Stimulated activated naive CD4-positive, alpha-beta T cell treated with Interleukin-2 at 50 U/mL for 16 hours (primary cell): ENCODE results near the gene ADGRB3.
"Not testable (repeated sequence)": the region's sequence is repeated elsewhere in the genome, so short reads cannot be mapped to it uniquely, and the experiment has no call there.

Experiments used
- DNase-seq: peaks from one replicate; lab custom pipeline; 2025; lab: John Stamatoyannopoulos, UW

The ADGRB3 gene

DNA sequence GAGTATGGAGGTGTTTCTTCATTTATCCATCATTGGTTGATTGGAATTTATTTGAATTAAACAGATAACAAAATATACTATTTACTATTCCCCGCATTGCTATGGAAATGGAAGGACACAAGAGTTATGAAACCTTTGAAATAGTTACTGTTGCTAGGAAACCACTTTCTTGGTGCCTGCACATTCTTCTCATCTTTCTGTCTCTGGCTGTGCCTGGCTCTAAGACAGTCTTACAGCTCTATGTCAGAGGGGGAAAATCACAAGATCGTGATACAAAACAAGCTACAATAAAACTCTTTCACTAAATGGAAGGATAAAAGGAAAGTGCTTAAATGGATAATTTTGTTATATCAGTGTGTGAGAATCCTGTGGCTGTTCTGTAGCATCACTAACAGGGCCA is 708.8 kb downstream of the ADGRB3 start:
- DNase-seq = no peak

DNA sequence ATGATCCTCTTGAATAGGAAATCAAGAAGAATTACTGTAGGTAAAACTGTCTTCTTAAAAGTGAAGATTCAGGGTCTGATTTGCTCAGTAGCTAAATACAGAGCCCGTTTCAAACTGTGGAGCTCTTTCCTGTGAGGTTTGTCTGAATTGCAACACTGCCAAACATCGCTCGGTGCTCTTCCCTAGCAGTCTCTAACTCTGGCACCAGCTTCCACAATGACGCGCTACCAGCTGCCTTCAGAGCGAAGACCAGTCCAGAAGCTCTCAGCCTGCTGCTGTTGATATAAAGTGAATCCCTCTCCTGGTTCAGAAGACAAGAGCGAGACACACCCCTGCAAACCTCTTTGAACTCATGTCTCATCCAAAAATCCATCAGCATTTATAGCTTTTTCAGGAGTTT is 714.7 kb downstream of the ADGRB3 start:
- DNase-seq = no peak

DNA sequence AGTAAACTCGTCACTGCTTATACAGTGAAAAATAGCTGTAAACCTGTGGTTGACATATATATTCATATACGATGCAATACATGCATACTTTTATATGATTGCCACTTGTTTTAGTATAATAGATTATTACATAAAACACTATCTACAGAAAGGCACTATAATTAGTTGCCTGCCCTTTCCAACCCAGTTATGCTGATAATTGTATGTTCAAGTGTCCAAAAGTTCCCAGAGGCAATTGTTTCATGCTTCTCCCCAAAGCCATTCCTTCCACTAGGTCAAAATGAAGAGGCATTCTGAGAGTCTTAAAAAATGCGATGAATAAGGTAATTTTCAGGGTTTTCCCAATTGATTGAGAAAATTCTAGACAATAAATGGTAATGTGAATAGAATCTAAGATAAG is 727.1 kb downstream of the ADGRB3 start:
- no peak for DNase-seq

DNA sequence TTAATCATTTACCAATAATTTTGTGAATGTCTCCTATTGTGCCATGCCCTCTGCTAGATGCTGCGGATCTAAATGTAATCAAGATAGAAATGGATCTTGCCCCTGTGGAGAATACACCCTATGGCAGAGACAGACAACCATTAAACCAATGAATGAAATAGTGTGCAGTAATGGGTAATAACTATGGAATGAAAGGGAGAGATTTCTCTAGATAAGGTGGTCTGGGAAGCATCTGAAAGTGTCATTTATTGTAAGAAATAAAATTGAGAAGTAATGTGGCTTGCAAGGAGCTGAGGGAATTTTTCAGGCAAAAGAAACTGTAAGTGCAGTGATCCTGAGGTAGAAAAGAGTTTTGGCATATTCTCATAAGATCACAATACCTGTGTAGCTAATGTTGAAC is 731.7 kb downstream of the ADGRB3 start:
- DNase-seq = no peak

DNA sequence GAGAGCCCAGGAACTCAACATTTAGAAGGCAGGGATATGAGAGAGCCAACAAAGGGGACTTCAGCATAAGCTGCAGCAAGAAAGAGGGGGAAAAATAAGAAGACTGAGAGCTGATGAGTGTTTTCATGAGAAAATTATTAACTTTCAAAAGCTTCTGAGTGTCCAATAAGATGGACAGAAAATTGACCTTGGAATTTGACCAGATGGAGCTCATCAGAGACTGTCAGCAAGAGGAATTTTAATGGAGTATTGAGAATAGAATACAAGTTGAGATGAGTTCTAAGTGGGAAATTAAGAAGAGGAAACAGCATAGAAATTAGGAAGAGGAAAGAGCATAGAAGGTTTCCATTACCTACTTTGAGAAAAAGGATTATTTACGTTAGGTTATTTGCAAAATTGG is 733.5 kb downstream of the ADGRB3 start:
- no peak for DNase-seq

DNA sequence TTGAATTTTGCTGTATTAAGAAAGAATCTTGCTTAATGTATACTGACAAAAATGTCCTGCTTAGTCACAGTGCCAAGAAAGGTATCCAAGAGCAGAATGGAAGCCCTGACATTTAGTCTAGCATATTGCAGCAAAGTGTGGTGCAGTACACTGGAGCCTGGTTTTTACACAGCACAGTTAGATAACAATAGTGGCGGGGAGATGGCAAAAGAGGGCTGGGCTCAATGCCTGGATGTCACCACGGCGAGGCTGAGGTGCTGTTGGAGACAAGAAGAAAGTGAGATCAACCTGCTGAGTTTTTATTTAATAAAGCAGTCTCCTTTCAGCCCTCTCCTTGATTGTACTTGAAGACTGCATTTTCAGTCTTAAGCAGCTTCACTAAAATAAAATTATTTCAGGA is 735.7 kb downstream of the ADGRB3 start:
- no peak for DNase-seq

DNA sequence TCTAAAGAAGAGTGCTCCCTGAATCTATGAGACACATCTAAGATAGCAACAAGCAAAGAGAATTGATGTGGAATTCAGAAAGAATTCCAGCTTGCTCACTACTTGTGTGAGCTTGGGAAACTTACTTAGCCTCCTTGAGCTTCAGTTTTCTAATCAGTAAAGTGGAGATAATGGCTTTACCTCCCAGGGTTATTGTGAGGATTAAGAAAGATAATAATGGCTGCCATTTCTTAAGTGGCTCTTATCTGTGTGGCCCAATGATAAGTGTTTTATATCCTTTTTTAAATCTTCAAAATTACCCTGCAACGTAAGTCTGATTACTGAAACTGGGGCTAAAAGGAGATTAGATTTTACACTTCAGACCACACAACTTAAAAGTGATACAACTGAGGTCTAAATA is 743.2 kb downstream of the ADGRB3 start:
- no peak for DNase-seq

DNA sequence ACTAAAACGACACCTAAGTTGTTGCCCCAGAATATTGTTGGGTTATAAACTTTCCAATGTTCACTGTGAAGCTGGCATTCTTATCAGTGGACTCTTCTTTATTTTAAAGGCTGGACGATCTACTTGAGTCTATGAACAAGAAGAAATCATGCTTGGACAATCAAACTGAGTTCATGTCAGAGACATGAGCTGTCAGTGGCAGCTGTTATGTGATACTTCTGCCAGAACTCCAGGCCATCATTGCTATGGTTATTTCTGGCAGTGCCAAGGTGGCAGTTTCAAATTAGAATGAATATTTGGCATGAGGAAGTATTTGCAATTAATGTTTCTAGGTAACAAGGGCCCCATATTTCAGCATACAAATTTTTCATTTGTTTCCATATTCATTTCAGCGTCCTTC is 744.4 kb downstream of the ADGRB3 start:
- no peak for DNase-seq

DNA sequence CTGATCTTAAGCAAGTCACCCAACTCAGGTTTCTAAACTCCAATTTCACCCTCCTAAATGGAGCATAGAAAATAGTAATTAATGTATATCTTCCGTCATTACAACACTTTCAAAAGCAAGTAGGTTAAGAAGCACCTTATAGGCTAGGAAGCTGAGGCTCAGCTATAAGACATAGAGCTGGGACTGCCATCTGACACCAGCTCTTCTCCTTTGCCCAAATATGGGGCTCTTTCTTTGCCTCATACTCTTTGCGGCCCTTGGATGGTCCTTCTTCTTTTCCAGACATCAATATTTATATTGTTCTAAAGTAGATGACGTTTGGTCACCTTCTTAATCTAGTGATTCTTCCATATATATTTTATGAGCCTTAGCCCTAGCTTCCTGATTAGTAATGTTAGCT is 748.5 kb downstream of the ADGRB3 start:
- no peak for DNase-seq

DNA sequence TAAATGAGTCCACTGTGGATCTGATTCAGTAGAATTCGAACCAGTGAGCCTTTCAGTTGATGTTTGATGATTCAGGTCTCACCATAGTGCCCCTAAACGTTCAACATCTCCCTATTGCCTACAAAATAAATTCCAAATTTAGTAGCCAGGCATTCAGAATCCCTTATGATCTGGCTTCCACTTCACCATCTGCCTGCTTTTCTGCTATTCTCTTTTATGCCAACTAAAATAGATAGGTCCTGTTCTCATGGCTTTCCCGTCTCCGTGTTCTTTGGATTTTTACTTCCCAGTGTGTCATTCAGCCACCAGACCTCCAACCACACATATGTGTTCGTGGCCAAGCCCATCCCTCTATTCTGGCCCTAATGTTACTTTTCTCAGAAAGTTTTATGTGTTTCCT is 751.3 kb downstream of the ADGRB3 start:
- no peak for DNase-seq

DNA sequence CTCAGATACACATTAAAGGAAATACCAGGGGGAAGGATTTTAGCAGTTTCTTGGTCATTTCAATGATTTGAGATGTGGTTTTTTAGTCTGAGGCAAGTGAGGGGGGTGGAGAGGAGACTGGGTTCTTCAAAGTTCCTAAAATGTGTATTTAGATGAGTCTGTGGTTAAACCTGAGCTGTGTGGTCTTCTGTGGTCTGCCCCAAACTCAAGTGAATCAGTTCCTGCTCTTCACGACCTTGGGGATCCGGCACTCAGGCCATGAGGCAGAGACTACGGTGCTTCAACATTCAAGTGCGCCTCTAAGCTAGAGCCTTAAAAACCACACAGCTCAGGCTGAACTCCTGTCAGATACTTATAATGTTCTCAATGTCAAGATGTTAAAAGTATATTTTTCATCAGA is 755.0 kb downstream of the ADGRB3 start:
- DNase-seq = no peak

DNA sequence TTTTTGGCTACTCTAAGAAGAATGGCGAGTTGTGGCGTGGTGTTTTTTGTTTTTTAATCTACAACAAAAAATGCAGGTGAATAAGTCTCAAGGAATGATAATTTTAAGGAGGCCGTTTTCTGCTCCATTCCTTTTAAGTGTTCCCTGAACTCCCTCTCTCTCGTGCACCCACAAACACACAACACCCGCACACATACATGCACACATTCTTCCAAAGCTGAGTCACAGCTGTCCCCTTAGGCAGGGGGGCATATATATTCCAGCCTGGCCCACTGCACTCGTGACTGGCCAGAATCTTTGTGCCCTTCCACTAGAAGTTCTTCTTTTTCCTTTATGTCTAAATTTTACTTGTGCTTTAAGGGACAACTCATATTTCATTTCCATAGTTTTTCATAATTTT is 756.0 kb downstream of the ADGRB3 start:
- DNase-seq = no peak

DNA sequence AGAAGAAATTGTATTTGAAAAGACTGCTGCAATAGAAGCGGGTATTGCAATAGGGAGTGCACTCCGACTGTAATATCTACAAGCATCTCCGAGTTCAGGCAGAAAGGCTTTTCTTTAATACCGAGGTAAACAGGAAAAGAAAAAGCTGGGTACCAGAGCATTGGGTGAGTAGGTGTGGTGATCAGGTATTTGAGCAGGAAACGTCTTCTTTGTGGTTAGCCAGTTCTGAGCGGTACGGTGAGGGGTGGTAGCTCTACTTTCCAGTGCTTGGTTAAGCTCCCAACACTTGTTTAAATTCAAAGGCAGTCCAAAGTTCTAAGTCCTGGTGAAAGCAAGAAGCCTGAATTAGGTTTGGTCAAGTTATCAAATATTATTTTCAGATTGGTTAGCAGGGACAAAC is 757.7 kb downstream of the ADGRB3 start:
- no peak for DNase-seq

DNA sequence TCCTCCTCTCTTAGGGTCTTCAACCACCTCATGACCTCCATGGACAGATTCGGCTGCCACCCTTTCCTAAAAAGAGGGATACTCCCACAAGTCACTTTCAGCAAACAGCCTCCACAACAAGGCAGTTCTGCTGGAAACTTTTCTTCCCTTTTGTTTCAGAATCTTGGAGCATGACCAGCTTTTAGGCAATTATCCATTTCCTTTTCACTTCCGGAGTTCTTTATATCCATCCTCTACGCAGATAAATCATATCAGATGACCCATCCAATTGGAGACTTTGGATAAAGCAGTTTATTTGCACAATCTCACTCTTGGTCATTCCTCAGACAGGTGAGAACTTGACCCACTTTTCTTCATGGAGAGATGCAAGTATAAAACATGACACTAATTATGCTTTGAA is 763.2 kb downstream of the ADGRB3 start:
- DNase-seq = no peak

DNA sequence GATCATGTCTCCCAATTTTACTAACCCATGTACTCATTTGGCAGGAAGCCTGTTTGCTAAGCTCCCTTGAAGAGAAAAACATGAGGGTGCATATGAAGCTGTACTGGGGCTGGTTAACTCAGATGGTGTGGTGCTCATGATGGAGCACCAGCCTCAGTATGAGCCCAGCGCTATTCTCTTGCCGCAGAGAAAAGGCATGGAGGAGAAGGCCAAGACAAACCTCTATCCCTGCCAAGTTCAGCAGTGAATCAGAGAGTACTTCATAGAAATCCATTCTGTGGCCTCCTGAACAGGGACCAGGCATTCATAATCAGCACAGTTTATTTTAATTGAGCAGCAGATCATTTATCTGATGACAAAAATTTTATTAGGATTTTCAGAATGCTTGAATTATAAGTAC is 763.6 kb downstream of the ADGRB3 start:
- no peak for DNase-seq

DNA sequence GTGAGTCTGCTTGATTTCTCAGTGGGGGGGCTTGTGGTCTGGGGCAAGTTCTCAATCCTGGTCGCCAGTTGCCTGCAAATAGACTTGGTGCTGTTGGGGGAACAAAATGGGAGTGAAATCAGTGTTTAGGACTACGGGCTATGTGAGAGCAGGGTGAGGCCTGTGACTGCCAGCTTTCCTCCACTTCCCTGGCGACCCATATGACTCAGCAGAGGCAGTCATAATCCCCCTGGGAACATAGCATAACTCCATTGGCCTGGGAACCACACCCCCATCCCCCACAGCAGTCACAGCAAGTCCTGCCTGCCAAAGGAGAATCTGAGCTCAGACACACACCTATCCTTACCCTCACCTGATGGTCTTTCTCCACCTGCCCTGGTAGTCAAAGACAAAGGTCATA is 773.8 kb downstream of the ADGRB3 start:
- no peak for DNase-seq

DNA sequence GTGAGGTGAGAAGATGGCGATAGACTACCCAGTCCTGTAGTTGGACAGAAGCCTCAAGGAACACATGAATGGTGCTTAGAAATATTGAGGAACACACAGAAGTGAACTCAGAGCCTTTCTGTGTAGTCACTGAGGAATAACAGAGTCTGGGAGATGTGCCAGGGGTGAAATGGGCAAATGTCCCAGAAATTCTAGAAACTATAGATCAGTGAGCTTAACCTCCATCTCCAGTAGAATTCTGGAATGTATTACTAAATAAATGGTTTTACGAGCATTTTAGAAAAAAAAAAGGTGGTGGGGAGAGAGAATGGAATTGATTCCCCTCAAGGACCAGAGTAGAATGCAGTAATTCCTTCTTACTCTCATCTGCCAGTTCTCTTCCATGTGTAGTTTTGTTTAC is 781.7 kb downstream of the ADGRB3 start:
- DNase-seq = no peak

DNA sequence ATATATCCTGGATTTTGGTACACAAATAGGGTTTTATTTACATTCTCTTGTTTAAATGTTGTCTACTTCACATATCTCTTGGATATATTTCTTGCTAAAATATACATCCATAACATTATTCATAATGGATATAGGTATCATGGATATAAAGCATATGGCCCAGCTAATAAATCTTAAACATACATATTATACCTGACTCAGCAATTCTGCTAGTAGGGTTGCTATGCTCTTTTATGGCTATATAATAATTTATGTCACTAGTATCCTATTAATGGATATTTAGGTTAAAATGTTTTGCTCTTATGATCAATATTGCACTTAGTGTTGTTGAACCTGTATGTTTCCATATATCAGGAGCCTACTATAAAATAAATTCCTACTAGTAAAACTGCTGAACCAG is 786.2 kb downstream of the ADGRB3 start:
- DNase-seq = no peak

DNA sequence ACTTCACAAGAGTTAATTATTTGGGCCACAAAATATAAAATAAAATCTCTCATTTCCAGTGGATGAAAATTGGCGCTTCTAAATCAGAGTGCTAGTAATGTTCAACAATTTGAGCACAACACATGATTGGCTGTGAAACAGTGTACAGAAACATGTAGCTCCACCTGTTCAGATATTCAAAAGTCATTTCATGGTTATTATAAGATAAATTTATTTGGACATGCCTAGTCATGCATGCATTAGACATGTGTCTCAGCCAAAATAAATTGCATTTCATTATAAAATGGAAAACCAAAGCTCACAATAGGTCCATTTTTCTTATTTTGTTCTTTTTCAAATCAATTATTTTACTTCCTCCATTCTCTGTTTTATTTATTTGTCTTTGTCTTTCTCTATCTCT is 786.9 kb downstream of the ADGRB3 start:
- DNase-seq = no peak

DNA sequence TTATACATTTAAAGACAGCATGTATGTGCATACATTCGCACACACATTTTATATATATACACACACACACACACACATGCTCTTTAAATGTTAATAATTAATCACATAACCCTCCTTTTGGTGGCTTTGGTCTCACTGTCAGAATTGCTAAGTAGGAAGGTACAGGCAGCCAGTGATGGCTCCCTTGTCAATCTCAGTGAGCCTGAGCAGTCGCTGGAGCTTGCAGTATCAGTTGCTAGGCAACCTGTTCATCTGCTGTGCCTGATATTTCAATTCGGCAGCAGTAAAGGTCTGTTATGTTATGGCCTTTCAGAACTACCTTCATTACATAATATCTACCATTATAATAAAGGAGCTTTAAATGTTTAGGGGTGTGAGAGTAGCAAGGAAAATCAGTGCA is 787.4 kb downstream of the ADGRB3 start:
- no peak for DNase-seq

DNA sequence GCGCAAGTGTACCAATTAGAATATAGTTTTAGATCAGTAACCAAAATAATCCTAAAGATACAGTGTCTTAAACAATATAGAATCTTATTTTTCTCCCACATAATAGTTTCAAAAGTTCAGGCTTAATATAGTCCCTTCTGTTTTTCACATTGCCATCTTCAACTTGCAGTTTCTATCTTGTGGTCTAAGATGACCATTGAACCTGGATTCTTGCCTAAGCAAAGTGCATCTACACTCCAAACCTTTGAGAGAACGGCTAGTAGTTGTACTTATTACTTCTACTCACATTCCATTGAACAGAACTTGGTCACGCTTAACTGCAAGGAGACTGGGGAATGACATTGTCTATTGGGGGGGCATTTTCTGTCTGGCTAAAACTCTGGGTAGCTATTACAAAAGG is 788.7 kb downstream of the ADGRB3 start:
- DNase-seq = no peak

DNA sequence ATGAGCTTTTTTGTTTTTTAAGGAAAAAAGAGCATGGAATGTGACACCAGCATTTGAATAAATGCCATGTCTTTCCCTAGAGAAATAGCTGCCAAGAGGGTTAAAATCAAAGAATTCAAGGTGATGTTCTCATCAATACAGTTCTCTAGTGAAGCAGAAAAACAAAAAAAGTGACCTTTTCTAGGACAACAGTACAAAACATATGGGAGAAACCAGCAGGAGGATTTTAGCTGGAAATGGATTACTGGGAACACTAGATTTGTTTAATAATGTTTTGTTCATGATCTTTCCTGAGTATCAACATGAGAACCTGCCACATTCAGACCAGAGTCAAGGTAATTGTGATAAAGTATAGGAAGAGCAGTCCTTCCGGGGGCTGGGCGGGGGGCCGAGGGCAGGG is 789.5 kb downstream of the ADGRB3 start:
- DNase-seq = no peak

DNA sequence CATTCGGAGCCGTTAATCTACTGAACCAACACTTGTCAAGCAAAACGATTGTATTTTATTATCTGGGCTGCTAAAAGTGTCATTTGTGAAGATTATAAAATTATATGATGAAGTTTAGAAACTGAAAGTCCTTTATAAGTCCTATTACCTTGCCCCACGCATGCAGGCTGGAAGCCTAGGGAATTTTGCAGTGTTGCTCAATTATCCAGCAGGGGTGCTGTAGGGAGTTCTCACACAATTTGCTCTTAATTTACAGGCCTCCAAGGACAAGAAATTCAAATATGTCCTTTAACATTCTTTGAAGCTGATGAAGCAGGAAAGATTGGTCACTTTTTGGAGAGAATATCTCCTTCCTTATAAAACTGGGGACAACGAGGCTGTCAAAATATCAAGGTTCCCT is 792.8 kb downstream of the ADGRB3 start:
- no peak for DNase-seq

DNA sequence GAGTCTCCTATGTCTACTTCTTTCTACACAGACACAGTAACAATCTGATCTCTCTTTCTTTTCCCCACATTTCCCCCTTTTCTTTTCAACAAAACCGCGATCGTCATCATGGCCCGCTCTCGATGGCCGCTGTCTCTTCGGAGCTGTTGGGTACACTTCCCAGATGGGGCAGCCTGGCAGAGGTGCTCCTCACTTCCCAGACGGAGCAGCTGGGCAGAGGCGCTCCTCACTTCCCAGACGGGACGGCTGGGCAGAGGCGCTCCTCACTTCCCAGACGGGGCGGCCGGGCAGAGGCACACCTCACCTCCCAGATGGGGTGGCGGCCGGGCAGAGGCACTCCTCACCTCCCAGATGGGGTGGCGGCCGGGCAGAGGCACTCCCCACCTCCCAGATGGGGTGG is 797.1 kb downstream of the ADGRB3 start:
- DNase-seq = not testable (repeated sequence)

DNA sequence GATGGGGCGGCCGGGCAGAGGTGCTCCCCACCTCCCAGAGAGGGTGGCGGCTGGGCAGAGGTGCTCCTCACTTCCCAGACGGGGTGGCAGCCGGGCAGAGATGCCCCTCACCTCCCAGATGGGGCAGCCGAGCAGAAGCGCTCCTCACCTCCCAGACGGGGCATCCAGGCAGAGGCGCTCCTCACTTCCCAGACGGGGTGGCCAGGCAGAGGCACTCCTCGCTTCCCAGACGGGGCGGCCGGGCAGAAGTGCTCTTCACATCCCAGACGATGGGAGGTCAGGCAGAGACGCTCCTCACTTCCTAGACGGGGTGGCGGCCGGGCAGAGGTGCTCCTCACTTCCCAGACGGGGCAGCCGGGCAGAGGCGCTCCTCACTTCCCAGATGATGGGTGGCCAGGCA is 798.0 kb downstream of the ADGRB3 start:
- not testable (repeated sequence) for DNase-seq
